Measurements from ENCODE around the gene SORCS1.

DNA sequence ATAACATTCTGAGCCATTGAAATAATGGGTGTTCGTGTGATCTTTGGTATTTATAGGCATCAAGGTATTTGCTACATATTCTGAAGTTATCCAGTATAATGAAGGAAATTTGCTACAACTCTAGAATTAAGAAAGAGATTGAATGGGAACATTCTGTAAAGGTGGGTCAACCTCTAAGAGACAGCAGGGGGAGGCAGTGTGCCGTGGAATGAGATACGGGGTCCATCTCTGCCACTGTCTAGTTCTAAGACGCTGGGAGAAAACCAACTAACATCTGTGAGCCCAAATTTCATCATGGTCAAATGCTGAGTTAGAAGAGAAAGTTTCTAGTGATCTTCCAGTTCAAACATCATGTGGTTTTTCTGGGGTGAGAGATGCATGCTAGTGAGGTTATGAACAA is 368.9 kb downstream of the SORCS1 start:
- no peak for TF ChIP-seq EZH2 (IDR thresholded peaks at IDR 0.05)
- no peak for TF ChIP-seq POLR2AphosphoS5 (IDR thresholded peaks at IDR 0.05; ENCODE audit: borderline replicate concordance, low read depth, low read length)
